WI38 (cell line): ENCODE data around the gene OR9Q1.

Experiments
- H3K4me3 ChIP-seq: 2 replicates; pipeline ENCODE4 v1.5.1; 2011; ENCODE audit warnings: low read depth, mild to moderate bottlenecking, control low read depth, low read length
- CTCF ChIP-seq: IDR thresholded peaks from 2 replicates; pipeline ENCODE4 v1.5.1; 2012; ENCODE audit warnings: low read depth, mild to moderate bottlenecking, control low read depth, low read length

The OR9Q1 gene

GRCh38 chr11:58164990-58165389 lies 141.3 kb downstream of the OR9Q1 start:
- no peak for TF ChIP-seq CTCF

GRCh38 chr11:58165504-58166106 lies 141.9 kb downstream of the OR9Q1 start:
- no peak for TF ChIP-seq CTCF
- no peak overlapping the region for H3K4me3 ChIP-seq

More at GRCh38 chr11:58164990-58165389, 141.3 kb downstream of the OR9Q1 start:
- no peak overlapping the region for H3K4me3 ChIP-seq

- no peak overlapping the region for H3K4me3 ChIP-seq
- no peak for TF ChIP-seq CTCF
Observed at GRCh38 chr11:58177409-58178054, 153.9 kb downstream of the OR9Q1 start.

GRCh38 chr11:58178444-58178843 lies 154.8 kb downstream of the OR9Q1 start:
- TF ChIP-seq CTCF, result no peak
- H3K4me3 ChIP-seq, result no peak overlapping the region

- H3K4me3 ChIP-seq, result no peak overlapping the region
- no peak for TF ChIP-seq CTCF
Observed at GRCh38 chr11:58179648-58180047, 156.0 kb downstream of the OR9Q1 start.

- H3K4me3 ChIP-seq, result no peak overlapping the region
- no peak for TF ChIP-seq CTCF
Observed at GRCh38 chr11:58186938-58187337, 163.3 kb downstream of the OR9Q1 start.

GRCh38 chr11:58188770-58189169 lies 165.1 kb downstream of the OR9Q1 start, which contains the start of gene OR9Q2:
TSS of gene OR9Q2 (plus strand) at chr11:58189070. CDS start at chr11:58190491, 1,421 bp downstream.
- TF ChIP-seq CTCF, result no peak
- no peak within 1 kb of the TSS for H3K4me3 ChIP-seq
